ENCODE results near the gene SART1.

- TF ChIP-seq, protein P1, sequence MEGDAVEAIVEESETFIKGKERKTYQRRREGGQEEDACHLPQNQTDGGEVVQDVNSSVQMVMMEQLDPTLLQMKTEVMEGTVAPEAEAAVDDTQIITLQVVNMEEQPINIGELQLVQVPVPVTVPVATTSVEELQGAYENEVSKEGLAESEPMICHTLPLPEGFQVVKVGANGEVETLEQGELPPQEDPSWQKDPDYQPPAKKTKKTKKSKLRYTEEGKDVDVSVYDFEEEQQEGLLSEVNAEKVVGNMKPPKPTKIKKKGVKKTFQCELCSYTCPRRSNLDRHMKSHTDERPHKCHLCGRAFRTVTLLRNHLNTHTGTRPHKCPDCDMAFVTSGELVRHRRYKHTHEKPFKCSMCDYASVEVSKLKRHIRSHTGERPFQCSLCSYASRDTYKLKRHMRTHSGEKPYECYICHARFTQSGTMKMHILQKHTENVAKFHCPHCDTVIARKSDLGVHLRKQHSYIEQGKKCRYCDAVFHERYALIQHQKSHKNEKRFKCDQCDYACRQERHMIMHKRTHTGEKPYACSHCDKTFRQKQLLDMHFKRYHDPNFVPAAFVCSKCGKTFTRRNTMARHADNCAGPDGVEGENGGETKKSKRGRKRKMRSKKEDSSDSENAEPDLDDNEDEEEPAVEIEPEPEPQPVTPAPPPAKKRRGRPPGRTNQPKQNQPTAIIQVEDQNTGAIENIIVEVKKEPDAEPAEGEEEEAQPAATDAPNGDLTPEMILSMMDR (IDR thresholded peaks at IDR 0.05 in 4 of 5, conservative IDR thresholded peaks at IDR 0.05 in 1 of 5) = no peak
- TF ChIP-seq POLR2A (IDR thresholded peaks at IDR 0.05) = no peak
These were observed 689 bp upstream of the SART1 start for GRCh38 chr11:65960824-65961266.

Data from gastrocnemius medialis (tissue), 4 donors.